Measurements from ENCODE around the gene ZNF77. TPM values are rescaled to one million over a fixed set of nuclear protein-coding genes. Genes with fewer than 3 reads are reported as not detected.

ZNF77 gene
- total RNA-seq, 3 donors from 2014 or later (not counting 1 experiment from before 2014, with no cell fraction given), result 6.0 to 9.2 (median 6.8) TPM

GRCh38 chr19:2982983-2983350, 38.2 kb upstream of the ZNF77 start:
- WGBS (ENCODE audit: insufficient coverage), result 31% methylated on average over 9 of the region's 10 CpGs
- Histone ChIP-seq H3K27me3 (ENCODE audit: control insufficient read depth, insufficient read depth, low read length) (peaks cover 3% of the 10 kb centered on the region), H3K36me3 (ENCODE audit: control insufficient read depth, insufficient read depth, low read length) (no peaks in the 10 kb centered on the region), H3K27ac (ENCODE audit: low read length) (no peak overlapping the region), H3K4me3 (ENCODE audit: low read length) (no peak overlapping the region), H3K9me3 (ENCODE audit: control insufficient read depth, insufficient read depth, low read length) (no peaks in the 10 kb centered on the region), H3K4me1 (ENCODE audit: control insufficient read depth, insufficient read depth, low read length) (peaks cover 5% of the 10 kb centered on the region)
- H3K4me3 Mint-ChIP-seq, result no peak overlapping the region
- DNase-seq (no peak), ATAC-seq (no peak)
- no peak for TF ChIP-seq CTCF (IDR thresholded peaks at IDR 0.05)
- H3K9me3 Mint-ChIP-seq, result no peaks in the 10 kb centered on the region
- intact Hi-C loops (cut with micrococcal nuclease), result no loop called here
- no peaks in the 10 kb centered on the region for H3K36me3 Mint-ChIP-seq
- H3K27ac Mint-ChIP-seq, result no peak overlapping the region
- peaks cover 8 to 20% of the 10 kb centered on the region in 2 donors for H3K27me3 Mint-ChIP-seq (ENCODE audit: low read depth in 2 of 2)
- peaks cover 0 to 5% of the 10 kb centered on the region in 2 donors for H3K4me1 Mint-ChIP-seq

DNA sequence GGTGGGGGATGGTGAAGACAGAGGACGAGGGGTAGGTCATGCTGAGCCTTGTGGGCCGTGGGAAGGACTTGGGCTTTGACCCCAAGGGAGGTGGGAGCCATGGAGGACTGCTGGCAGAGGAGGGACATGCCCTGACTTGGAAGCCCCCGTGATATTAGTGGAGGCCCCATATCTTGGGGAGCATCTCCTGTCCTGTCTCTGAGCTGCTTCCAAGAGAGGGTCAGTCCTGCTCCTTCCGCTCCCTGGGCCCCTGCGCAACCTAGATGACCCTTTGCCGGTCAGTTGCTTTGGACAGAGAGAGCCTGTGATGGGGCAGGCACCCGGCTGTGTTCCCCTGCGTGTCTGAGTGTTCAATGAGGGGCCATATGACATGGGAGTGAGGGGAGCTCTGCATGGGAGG, 37.8 kb upstream of the ZNF77 start:
- 72% methylated on average over 8 of the region's 8 CpGs for WGBS (ENCODE audit: insufficient coverage)
- no peaks in the 10 kb centered on the region for H3K9me3 ChIP-seq (ENCODE audit: control insufficient read depth, insufficient read depth, low read length)
- intact Hi-C loops (cut with micrococcal nuclease), result no loop called here

DNA sequence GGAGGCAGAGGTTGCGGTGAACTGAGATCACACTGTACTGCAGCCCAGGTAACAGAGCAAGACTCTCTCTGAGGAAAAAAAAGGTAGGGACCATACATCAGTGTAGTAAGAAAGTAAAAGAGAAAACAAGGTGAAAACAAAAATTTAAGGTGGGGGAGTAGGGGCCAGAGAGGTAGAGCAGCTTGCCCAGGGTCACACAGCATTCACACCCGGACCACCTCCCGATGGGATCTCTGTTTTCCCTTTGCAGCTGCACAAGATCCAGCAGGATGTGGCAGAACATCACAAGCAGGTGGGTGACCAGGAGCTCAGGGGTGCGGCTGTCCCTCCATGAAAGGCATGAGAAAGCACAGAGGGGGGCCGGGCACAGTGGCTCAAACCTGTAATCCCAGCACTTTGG, 37.1 kb upstream of the ZNF77 start:
- no peak overlapping the region for H3K4me3 Mint-ChIP-seq
- H3K27me3 ChIP-seq (ENCODE audit: control insufficient read depth, insufficient read depth, low read length), result peaks cover 3% of the 10 kb centered on the region
- no peak overlapping the region for H3K4me3 ChIP-seq (ENCODE audit: low read length)
- peaks cover 2 to 15% of the 10 kb centered on the region in 2 donors for H3K4me1 Mint-ChIP-seq
- no peak for ATAC-seq
- H3K36me3 ChIP-seq (ENCODE audit: control insufficient read depth, insufficient read depth, low read length), result no peaks in the 10 kb centered on the region
- TF ChIP-seq CTCF (IDR thresholded peaks at IDR 0.05), result no peak
- no peaks in the 10 kb centered on the region for H3K9me3 Mint-ChIP-seq
- no peak for DNase-seq
- intact Hi-C loops (cut with micrococcal nuclease), result no loop called here
- H3K9me3 ChIP-seq (ENCODE audit: control insufficient read depth, insufficient read depth, low read length), result no peaks in the 10 kb centered on the region
- H3K36me3 Mint-ChIP-seq, result no peaks in the 10 kb centered on the region
- H3K27ac Mint-ChIP-seq, result no peak overlapping the region
- H3K27me3 Mint-ChIP-seq (ENCODE audit: low read depth in 2 of 2), result peaks cover 8 to 20% of the 10 kb centered on the region in 2 donors
- H3K27ac ChIP-seq (ENCODE audit: low read length), result no peak overlapping the region
- H3K4me1 ChIP-seq (ENCODE audit: control insufficient read depth, insufficient read depth, low read length), result peaks cover 16% of the 10 kb centered on the region
- WGBS (ENCODE audit: insufficient coverage), result 90% methylated on average over 5 of the region's 5 CpGs

More for the DNA sequence above, 37.8 kb upstream of the ZNF77 start:
- DNase-seq (no peak), ATAC-seq (no peak)
- Histone ChIP-seq H3K27ac (ENCODE audit: low read length) (no peak overlapping the region), H3K27me3 (ENCODE audit: control insufficient read depth, insufficient read depth, low read length) (peaks cover 3% of the 10 kb centered on the region), H3K4me3 (ENCODE audit: low read length) (no peak overlapping the region), H3K4me1 (ENCODE audit: control insufficient read depth, insufficient read depth, low read length) (peaks cover 9% of the 10 kb centered on the region), H3K36me3 (ENCODE audit: control insufficient read depth, insufficient read depth, low read length) (no peaks in the 10 kb centered on the region)
- no peak overlapping the region for H3K4me3 Mint-ChIP-seq
- no peaks in the 10 kb centered on the region for H3K9me3 Mint-ChIP-seq
- peaks cover 0 to 9% of the 10 kb centered on the region in 2 donors for H3K4me1 Mint-ChIP-seq
- no peaks in the 10 kb centered on the region for H3K36me3 Mint-ChIP-seq
- TF ChIP-seq CTCF (IDR thresholded peaks at IDR 0.05), result no peak
- H3K27me3 Mint-ChIP-seq (ENCODE audit: low read depth in 2 of 2), result peaks cover 8 to 20% of the 10 kb centered on the region in 2 donors
- no peak overlapping the region for H3K27ac Mint-ChIP-seq

DNA sequence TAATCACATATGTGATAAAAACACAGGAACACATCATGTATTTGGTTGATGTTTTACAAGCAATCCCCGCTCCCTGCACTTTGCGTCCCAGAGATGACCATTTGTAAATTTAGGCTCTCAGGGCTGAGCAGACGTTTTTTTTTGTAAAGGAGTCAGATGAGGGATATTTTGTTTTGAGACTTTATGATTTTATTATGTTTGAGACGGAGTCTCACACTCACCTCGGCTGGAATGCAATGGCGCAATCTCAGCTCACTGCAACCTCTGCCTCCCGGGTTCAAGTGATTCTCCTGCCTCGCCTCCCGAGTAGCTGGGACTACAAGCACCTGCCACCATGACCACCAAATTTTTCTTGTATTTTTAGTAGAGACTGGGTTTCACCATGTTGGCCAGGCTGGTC, 34.0 kb upstream of the ZNF77 start:
- H3K27me3 Mint-ChIP-seq (ENCODE audit: low read depth in 2 of 2), result peaks cover 8 to 25% of the 10 kb centered on the region in 2 donors
- no peak for TF ChIP-seq CTCF (IDR thresholded peaks at IDR 0.05)
- intact Hi-C loops (cut with micrococcal nuclease), result loop anchor here (10.0 kb wide), 1 partner anchor 56 kb away; no protein-coding TSS in a partner anchor
- ATAC-seq, result no peak
- Histone ChIP-seq H3K27ac (ENCODE audit: low read length) (no peak overlapping the region), H3K9me3 (ENCODE audit: control insufficient read depth, insufficient read depth, low read length) (no peaks in the 10 kb centered on the region), H3K36me3 (ENCODE audit: control insufficient read depth, insufficient read depth, low read length) (no peaks in the 10 kb centered on the region), H3K4me1 (ENCODE audit: control insufficient read depth, insufficient read depth, low read length) (peaks cover 24% of the 10 kb centered on the region), H3K4me3 (ENCODE audit: low read length) (no peak overlapping the region), H3K27me3 (ENCODE audit: control insufficient read depth, insufficient read depth, low read length) (peaks cover 1% of the 10 kb centered on the region)
- H3K9me3 Mint-ChIP-seq, result no peaks in the 10 kb centered on the region
- no peak overlapping the region for H3K27ac Mint-ChIP-seq
- 96% methylated on average over 8 of the region's 9 CpGs for WGBS (ENCODE audit: insufficient coverage)
- no peak for DNase-seq
- no peaks in the 10 kb centered on the region for H3K36me3 Mint-ChIP-seq
- no peak overlapping the region for H3K4me3 Mint-ChIP-seq
- peaks cover 10 to 29% of the 10 kb centered on the region in 2 donors for H3K4me1 Mint-ChIP-seq
